GM21381 (cell line): Measurements from ENCODE around the gene GSTO2.

Source experiments
- ATAC-seq: cut with Tn5 transposase; IDR thresholded peaks from one replicate; pipeline ENCODE4 v1.9.1; 2021; ENCODE audit warnings: mild to moderate bottlenecking, moderate library complexity; ENCODE audit not compliant: unreplicated experiment

GSTO2 gene

GRCh38 chr10:104306897-104307296 lies 37.9 kb downstream of the GSTO2 start:
- ATAC-seq = no peak

GRCh38 chr10:104307576-104308438 lies 38.8 kb downstream of the GSTO2 start:
- no peak for ATAC-seq

DNA sequence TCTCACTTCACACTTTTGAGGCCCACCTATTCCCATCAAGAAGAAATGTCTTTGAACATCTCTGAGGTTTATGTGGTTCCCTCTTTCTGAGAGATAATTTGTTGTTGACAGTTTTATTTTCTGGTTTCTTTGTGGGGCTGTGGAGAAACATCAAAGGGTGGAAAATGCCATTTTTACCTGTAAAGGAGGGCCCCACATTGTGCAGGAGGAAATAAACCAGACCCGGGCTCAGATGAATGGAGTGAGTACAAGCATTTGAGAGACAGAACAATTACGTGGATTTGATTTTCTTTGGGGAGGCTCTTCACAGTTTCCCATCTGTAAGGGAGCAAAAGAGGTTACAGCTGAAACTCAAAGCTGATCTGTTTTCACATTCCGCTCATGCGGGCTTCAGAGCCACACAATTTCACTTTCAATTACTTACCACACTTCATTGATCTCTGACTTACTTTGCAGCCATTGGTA lies 39.5 kb downstream of the GSTO2 start:
- ATAC-seq = peak; percentile 79

- ATAC-seq = no peak
Measured at GRCh38 chr10:104309980-104310978, 41.3 kb downstream of the GSTO2 start.

DNA sequence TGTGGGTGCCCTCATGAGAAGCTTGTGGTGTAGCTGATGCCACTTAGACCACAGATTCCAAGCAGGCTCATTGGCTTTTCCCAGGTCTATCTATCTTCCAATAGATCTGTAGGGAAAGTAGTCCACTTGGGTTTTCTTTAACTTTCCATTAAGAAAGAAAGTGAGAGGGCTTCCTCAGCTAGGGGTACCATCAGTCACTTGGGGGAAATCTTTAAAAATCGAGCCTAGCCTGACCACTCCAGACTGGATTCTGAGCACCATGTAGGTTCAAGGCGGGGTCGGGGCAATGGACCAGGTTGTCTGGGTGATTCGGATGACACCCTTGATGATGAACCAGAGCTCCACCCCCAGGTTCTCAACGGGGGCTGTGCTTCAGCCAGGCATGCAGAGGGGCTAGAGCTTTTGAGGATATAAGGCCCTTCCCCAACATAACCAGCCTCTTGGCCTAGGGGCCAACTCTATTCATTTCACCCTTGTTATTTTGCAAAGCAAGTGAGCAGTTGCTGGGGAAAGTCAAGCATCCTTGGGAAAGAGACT lies 42.3 kb downstream of the GSTO2 start:
- ATAC-seq = no peak

GRCh38 chr10:104314591-104315485 lies 45.9 kb downstream of the GSTO2 start:
- no peak for ATAC-seq

GRCh38 chr10:104315486-104315921 lies 46.5 kb downstream of the GSTO2 start:
- no peak for ATAC-seq

- ATAC-seq = no peak
Measured at GRCh38 chr10:104316321-104317099, 47.5 kb downstream of the GSTO2 start.

DNA sequence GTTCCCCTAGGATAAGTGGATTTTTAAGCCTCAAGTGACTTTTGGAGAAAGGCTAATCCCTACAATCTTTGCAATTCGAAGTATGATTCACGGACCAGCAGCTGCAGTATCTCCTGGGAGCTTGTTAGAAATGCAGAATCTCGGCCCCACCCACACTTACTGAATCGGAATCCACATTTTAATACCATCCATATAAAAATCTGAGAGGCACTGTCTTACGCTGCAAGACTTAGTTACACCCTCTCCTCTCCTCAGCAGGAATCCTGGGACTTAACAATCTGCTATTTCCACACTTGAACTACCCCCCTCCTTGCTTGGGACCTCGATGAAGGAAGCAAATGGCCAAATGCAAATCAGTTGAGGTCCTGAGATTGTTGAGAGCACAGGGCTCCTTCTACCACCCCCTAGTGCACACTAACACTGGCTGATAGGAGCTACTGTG lies 48.3 kb downstream of the GSTO2 start:
- ATAC-seq = no peak

- ATAC-seq = no peak
Measured at GRCh38 chr10:104317726-104318299, 48.8 kb downstream of the GSTO2 start.

- ATAC-seq = no peak
Measured at GRCh38 chr10:104318326-104318725, 49.3 kb downstream of the GSTO2 start.

GRCh38 chr10:104318810-104319741 lies 50.1 kb downstream of the GSTO2 start:
- no peak for ATAC-seq

- ATAC-seq = no peak
Measured at GRCh38 chr10:104321226-104321625, 52.2 kb downstream of the GSTO2 start.

DNA sequence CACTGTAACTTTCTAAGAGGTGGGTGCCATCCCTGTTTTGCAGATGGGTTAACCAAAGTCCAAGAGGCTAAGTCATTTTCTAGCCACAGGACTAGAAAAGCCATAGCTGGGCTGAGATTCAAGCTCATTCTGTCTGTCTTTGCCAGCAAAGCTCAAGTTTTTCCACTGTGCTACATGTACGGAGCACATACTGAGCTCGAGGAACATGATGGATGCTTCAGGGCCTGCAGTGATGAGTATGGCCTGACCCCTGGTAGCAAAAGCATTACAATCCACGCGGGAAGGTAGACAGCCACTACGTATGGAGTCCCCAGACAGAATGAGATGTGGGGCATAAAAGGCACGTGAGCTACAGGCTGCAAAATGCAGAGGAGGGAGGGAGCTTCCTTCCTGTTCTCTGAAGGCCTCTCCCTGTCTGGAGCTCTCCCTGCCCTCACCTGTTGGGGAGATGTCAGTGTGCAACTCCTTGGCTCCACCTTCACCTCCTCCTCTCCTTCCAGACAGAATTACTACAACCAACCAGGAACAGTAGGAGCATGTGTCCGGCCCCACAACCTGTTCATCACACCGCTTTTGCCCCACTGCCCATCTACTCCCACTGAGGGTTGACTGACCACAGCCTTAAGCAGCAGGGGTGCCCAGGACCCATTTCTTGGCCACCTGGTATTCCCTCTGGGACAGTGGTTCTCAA lies 52.9 kb downstream of the GSTO2 start:
- ATAC-seq = no peak

GRCh38 chr10:104322416-104322782 lies 53.4 kb downstream of the GSTO2 start:
- no peak for ATAC-seq

- no peak for ATAC-seq
Measured at GRCh38 chr10:104323085-104323484, 54.1 kb downstream of the GSTO2 start.

- ATAC-seq = no peak
Measured at GRCh38 chr10:104323760-104324201, 54.8 kb downstream of the GSTO2 start.
